GM21717 (cell line): ENCODE results near the gene CYB561D1.
A peak's percentile ranks its signal among the peaks of the same experiment; 100 is the strongest.

Experiments used
- ATAC-seq: cut with Tn5 transposase; IDR thresholded peaks from one replicate; pipeline ENCODE4 v1.9.1; 2021; ENCODE audit warnings: mild to moderate bottlenecking, moderate library complexity; ENCODE audit not compliant: unreplicated experiment

CYB561D1 gene

DNA sequence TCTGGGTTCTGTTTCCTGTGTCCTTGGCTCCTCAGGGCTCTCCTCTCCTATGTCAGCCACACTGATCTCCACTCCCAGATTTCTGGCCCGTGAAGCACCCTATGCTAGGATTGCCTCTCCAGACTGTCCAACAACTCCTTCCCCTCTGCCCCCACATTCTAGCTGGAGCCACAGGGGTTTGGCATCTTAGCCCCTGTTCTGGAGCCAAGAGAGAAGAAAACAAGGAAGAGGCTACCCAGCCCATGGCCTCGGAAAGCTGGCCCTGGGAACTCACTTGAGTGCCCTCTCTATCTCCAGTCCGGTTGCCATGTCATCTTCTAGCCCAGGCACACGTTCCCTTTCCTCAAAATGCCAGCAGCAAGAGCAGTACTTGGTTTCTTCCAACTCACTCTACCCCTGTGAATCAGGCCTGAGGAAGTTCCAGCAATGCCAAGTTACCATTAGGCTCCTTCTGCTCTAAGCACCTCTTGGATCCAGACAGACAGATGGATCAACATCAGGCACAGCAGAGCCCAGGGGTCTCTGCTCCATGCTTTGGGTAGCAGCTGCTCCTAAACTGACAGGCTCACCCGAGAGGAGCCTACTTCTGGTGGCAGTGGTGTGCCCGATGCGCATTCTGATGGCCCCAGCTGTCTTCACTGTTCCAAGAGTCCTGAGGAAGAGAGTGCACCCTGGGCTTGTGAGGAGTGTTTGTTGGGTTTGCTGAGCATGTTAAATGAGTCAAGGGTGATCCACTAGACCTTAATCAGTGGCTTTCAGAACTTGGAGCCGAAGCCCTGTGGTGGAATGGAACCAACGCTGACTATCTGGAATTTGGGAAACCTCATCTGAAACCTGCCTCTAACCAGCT is 34.2 kb downstream of the CYB561D1 start:
- no peak for ATAC-seq

DNA sequence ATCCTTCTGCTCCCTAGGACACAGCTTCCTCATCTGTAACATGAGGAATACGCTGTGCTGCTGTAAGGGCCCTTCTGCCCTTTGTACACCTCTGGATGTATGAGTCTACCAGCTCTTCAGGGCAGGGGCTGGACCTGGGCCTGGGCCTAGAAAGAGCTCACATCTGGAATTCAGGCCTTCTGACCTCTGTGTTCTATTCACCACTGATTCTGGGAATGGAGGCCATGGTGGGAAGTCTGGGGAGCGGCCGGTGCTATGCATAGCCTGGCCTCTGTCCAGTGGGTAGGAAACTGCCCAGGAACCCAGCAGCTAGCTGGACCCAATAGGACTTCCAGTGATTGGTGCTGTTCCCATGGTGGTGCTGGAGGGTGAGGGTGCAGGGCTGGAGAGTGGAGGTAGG is 34.8 kb downstream of the CYB561D1 start:
- no peak for ATAC-seq

DNA sequence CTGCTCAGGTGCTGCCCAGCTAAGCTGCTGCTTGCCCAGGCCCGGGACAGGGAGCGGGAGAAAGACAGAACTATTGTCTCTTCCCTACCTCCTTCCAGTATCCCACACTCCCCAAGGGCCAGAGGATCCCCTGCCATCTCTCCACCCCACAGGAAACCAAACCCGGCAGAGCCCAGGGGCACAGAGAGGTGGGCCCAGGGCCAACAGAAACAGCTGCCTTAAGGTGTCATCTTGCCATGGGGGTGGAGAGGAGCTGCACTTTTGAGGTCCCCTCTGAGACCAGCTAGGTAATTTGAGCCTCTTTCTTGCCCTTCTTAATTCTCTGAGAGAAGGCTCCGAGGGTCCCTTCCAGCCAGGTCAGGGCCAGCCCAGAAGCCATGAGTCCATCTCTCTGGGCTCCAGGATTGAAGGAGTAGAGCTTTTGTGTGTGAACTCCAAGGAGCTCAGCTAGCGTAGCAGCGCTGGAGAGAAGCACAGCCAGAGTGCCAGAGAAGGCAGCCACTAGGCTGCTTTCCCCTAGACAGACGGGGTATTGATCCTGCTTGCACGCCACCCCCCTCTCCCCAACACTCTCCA is 36.1 kb downstream of the CYB561D1 start:
- no peak for ATAC-seq

DNA sequence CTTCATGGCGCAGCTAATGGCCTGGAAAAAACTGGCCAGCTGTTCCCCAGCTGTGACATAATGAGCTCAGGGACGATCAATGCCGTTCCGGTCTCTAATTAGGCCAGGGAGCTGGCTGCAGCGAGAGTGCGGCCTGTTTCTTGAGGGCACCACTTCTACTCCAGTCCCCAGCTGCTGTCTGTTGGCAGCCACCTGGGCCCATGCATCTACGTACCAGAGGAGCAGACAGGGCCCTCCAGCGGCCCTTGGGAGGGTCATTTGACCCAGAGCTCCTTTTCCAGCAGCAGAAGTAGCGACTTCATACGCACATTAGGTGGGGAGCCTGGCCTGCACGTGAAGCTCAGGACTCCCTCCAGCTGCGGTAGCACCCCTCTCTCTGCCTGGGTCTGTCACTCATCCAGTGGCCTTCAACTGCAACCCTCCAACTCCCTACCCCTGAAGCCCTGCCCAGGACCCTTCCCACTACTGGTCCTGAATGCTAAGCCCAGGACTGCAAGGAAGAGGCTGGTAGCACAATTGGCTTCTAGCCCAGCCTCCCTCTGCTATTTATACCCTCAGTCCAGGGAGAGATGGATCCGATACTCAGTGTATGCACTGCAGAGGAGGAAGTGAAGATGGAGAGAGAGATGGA is 36.7 kb downstream of the CYB561D1 start:
- ATAC-seq = no peak

DNA sequence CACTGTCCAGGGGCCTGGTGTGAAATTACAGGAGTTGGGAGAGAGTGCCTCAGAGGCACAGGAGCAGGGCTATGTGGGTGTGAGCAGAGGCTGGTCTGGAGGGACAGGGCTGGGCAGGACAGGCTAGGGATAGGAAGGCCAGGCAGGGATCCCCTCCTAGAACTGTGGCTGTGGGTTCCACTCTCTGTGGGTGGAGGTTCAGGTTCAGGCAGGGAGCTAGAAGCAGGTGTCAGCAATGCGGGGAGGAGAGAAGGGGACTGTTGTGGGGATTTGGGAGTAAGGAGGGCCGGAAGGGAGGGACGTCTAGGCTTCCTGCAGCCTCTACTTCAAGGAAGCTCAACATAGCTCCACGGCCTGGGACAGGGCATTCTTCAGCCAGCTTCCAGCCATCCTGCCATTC is 37.5 kb downstream of the CYB561D1 start:
- no peak for ATAC-seq

DNA sequence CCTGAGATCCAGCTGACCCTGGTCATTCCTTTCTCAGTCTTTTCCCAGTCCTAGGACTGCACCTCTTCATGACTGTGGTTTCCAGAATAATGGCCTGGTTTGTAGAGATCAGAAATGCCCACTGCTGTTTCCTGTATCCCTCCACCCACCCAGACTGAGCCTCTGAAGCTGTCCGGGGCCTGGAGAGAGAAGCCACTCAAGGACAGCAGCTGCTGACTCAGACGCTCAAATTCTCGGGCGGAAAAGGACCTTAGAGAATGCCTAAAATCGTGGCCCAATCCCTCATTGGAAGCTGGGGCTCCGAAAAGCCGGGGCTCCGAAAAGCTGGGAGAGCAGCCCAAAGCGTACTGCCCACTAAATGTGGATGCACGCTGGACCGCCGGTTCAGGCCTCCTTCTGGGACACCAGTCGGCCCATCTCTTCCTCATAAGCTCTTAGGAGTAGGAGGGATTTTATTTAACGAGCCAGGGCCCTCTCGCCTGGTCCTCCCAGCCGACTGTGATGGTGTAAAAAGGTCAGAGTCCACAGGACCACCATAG is 38.0 kb downstream of the CYB561D1 start:
- no peak for ATAC-seq

DNA sequence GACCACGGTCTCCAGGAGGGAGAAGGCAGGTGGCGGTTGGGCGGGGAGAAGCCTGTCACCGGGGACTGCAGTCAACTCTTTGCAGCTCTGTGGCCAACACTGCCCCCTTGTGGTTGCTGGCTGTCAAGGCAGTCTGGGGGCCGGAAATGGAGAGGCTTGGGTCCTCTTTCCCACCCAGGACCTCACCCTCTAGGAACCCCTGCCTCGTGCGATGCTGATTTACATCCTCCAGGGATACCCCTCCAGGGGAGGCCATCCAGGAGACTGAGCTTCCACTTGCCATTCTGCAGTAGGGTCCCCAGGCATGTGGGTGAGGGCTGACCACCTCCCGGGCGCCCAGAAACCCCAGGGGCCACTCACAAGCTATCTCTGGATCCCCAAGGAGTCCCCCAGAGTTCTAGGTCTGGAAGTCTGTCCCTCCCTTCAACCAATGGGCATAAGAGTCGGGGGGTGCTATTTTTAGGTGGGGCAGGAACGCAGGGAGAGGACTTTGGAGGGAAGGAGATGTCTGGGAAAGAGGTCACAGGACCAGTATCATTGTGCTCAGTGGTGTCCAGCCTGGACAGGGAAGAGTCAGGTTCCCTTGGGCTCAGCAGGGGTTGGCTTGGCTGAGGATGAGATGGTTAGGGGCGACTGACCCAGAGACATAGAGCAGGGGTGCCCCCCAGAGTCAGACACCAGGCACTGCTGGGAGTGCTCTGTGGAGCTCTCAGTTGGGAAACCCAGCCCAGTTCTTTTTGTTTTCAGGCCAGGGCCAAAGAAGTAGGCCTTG is 38.7 kb downstream of the CYB561D1 start:
- ATAC-seq = peak; percentile 60

DNA sequence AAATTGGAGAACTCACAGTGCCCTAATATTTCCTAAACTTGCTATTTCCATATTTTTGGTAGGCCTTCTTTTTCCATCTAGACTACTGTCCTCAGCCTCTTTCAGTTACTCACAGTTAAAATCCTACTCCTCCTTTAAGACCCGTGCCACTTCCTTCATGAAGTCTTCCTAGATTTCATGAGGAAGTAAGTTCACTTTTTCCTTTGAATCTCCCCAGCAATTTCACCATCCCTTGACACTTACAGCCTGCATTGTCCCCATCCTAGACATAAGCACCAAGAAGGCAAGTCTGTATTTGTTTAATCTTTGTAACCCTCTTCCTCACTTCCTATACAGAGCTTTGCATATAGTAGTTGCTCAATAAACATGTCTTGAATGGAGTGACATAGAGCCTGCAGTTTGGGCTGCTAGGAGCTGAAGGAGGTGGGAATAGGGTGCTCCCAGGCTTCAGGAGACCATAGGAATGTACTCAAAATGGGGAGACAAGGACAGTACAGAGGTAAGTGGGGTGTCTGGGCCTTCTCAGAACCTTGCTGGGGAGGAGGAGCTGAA is 40.5 kb downstream of the CYB561D1 start:
- ATAC-seq = no peak

DNA sequence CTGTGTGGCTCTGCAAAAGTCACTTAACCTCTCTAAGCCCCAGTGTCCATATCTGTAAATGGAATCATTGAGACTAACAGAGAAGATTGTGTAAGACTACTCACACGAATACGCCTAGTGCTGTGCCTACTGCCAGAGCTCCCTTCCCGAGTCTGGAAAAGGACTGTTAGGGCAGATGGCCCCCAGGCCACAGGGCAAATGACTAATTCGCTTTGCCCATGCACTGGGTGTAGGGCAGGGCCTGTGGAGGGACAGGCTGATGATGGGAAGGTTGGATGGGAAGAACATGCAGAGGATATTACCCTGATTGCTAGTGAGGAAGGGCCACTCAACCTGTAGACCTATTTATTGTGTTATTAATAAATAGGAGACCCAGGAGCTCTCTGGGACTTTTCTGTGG is 41.6 kb downstream of the CYB561D1 start:
- no peak for ATAC-seq

DNA sequence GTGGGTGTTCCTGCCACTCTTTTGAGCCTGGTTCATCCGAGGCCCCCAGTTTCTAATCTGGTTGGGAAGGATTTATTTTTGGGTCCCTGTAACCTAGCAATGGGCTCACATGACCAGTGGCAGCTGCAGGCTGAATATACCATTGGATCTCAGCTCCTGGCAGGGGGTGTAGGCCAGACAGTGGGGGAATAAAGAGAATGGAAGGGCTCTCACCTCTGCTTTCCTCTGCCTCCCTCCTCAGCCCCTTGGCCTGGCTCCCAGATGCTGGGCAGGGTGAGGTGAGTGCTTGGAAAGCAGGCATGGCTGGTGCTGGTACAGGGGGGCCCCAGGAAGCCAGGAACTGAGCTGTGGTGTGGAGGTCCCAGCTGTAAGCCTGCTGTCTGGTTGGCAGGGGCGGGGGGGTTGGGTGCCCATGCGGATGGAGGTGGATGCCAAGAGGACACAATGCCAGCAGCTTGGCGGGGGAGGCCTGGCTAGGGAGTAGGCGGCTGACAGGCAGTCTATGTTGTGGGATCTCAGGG is 42.1 kb downstream of the CYB561D1 start:
- ATAC-seq = no peak

DNA sequence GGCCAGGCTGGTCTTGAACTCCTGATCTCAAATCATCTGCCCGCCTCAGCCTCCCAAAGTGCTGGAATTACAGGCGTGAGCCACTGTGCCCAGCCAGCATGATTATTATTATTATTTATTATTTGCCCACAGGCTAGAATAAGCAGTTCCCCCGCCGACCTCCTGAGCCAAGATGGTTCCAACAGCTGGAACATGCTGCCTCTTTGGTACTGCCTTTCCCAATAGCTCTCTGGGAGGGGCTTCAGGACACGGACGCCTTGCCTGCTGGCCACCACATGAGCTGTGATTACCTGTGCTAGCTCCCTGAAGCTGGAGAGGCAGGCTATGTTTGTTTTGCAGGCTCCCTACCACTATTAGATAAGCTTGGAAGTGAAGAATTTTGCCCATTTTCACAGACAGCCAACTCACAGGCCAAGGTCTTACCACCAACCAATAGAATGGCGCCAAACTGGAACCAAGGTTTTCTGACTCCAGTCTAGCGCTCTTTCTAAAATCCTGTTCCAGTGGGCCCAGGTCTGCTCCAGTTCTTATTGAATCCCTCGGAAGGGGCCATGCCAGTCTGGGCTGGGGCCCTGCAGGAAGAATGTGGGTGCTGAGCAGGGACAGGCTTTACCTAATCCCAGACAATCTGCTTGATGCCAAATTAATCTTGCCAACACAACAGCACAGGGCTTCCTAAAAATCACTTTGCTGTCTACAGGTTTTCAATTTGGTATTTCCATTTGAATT is 43.7 kb downstream of the CYB561D1 start:
- ATAC-seq = no peak

DNA sequence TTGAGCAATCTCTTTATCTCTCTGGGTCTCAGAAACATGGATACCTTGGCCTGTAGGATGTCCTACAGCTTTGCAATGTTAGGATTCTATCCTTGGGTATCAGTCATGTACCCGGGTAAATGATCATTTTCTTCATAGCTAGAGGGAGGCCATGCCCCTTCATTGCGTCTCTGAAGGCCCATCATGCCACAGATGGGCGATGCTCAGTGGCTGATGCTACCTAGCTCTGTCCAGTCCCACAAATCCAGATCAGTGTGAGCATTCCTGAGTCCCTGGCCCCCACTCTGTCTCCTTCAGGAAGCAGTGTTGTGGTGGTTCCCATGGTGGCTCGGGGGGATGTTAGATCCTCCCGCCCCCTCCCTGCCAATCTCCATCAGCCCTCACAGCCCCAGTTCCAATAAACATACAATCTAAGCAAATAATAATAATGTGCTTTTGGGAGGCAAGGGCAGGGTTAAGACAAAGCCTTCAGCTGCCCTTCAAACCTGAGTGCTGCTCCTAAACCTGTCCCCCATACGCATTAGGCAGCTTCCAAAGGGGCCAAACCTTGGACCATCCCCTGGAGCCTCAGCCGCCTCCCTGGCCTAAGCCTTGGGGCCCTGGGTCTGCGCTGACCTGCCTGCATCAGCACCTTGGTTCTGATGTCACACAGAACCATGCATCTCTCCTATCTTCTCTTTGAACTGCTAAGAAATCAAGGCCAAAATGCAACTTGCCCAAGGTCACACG is 45.1 kb downstream of the CYB561D1 start:
- ATAC-seq = no peak

DNA sequence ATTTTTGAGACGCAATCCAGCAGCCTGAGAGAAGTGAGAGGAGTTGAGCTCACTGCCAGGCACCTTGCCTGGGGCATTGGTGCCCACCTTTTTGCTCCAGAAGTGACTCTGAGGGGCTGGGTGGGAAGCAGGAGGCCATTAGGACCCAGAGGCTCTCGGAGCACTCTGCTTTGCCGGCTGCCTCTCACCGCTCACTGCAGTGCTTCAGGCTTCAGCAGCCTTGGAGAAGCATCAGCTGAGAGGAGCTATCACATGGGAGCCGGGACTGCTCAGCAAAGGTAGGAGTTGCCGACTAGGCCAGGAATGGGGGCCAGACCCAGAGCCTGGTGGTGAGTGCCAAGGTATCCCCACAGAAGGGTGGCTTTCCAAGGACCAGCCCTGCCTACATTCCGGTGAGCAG is 45.8 kb downstream of the CYB561D1 start, which contains the start of gene GPR61:
GPR61 (plus strand) TSS at position 197 of the 400 bp plus-strand sequence. CDS start 3,151 bp downstream, outside the sequence.
- ATAC-seq = no peak

DNA sequence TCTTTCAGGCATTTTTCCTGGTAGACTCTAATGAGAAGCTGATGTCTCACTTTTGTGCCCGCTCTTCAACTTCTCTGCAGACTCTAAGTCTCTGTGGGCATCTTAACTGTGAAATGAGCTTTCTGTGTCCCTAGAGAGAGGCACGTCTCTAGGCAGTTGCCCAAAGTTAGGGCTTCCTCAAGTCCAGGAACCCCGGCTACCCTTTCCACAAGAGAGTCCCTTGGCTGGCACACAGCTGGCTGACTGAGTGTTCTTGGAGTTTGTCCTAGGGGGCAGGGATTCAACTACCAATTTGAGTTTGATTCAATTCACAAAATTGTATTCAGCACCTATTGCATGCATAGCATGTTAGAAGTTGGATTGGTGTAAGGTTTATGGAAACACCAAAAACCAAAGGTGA is 47.2 kb downstream of the CYB561D1 start:
- no peak for ATAC-seq

DNA sequence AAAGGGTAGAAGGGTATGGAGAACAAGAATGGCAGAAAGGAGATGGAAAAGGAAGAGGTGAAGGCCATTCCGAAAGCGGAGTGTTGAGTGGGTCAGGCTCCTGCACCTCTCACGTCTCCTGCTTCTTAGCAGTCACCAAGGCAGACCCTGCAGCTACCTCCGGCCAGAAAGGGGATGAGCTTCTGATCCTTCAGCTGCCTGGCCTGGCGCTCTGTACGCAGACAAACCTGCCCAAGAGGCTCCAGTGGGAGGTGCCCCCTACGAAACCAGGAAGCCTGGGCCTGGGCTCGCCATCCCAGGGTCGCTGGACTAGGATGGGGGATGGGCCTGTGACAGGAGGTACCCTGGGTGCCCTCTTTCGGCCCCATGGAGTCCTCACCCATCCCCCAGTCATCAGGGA is 48.8 kb downstream of the CYB561D1 start:
- ATAC-seq = no peak

DNA sequence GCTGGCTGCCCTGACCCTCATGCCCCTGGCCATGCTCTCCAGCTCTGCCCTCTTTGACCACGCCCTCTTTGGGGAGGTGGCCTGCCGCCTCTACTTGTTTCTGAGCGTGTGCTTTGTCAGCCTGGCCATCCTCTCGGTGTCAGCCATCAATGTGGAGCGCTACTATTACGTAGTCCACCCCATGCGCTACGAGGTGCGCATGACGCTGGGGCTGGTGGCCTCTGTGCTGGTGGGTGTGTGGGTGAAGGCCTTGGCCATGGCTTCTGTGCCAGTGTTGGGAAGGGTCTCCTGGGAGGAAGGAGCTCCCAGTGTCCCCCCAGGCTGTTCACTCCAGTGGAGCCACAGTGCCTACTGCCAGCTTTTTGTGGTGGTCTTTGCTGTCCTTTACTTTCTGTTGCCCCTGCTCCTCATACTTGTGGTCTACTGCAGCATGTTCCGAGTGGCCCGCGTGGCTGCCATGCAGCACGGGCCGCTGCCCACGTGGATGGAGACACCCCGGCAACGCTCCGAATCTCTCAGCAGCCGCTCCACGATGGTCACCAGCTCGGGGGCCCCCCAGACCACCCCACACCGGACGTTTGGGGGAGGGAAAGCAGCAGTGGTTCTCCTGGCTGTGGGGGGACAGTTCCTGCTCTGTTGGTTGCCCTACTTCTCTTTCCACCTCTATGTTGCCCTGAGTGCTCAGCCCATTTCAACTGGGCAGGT is 49.5 kb downstream of the CYB561D1 start:
- ATAC-seq = no peak

DNA sequence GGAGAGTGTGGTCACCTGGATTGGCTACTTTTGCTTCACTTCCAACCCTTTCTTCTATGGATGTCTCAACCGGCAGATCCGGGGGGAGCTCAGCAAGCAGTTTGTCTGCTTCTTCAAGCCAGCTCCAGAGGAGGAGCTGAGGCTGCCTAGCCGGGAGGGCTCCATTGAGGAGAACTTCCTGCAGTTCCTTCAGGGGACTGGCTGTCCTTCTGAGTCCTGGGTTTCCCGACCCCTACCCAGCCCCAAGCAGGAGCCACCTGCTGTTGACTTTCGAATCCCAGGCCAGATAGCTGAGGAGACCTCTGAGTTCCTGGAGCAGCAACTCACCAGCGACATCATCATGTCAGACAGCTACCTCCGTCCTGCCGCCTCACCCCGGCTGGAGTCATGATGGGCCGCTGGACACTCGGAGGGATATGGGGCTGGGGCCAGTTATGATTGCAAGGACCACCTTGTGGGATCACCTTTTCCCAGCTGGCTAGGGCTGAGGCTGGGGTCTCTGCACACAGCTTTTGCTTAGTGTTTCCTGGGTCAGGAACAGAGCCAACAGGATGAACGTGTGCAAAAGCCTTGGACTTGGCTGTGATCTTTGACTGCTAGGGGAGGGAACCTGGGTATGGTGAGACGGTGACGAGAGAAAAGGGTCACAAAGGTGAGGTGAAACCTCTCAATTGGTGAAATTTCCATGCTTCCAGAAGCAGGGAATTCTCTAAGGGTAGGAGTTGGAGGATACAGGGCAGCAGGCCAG is 50.3 kb downstream of the CYB561D1 start:
- ATAC-seq = no peak
